ENCODE results near the gene KCNK17.
A peak's percentile ranks its signal among the peaks of the same experiment; 100 is the strongest.

The KCNK17 gene

DNA sequence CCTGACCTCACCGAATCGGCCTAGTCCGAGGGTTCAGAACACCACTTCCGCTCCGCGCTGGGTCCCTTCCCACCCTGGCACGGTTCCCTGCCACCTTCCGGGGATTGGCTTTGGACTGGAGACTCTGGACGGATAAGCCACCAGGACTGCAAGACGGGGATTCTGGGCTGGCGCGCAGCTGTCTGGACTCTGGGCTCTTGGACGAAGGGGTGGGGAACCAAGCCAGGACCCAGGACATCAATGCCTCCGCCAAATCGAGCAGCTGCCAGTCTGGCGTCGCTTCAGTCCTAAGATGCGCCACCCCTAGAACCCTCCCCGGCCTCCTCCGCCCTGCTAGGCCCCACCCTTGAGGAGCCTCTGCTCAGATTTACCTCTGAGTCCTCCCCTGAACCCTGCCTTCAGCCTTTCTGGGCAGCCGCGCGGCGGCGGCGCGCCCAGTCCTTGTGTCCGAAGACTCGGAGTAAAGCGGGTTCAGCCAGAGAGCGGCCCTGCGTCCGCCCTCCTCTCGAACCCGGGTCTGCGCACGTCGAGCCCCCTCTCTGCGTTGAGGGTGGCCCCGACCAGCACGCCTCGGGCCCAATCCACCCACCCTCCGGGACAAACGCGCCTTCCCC lies 1.2 kb downstream of the KCNK17 start:
- TF ChIP-seq, protein P1, sequence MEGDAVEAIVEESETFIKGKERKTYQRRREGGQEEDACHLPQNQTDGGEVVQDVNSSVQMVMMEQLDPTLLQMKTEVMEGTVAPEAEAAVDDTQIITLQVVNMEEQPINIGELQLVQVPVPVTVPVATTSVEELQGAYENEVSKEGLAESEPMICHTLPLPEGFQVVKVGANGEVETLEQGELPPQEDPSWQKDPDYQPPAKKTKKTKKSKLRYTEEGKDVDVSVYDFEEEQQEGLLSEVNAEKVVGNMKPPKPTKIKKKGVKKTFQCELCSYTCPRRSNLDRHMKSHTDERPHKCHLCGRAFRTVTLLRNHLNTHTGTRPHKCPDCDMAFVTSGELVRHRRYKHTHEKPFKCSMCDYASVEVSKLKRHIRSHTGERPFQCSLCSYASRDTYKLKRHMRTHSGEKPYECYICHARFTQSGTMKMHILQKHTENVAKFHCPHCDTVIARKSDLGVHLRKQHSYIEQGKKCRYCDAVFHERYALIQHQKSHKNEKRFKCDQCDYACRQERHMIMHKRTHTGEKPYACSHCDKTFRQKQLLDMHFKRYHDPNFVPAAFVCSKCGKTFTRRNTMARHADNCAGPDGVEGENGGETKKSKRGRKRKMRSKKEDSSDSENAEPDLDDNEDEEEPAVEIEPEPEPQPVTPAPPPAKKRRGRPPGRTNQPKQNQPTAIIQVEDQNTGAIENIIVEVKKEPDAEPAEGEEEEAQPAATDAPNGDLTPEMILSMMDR (conservative IDR thresholded peaks at IDR 0.05; ENCODE audit: low read length): no peak
- no peak overlapping the region for H3K4me3 ChIP-seq (ENCODE audit: low read length)
- no peak for DNase-seq (ENCODE audit: low read depth)

DNA sequence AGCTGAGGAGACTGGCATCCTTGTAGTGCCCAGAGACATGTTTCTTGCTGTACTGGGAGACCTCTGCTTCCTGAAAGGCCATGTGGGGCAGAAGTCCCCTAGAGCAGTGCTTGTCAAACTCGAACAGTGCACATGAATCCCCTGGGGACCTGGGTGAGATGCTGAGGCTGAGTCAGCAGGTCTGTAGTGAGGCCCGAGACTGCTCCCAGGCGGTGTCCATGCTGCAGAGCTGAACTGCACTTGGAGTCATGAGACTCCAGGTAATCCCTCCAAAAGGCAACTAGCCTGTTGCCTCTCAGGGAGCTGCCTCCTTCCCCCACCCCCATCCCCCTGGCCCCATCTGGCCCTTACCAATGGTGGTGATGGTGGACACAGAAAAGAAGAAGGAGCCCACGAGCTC lies 3.7 kb downstream of the KCNK17 start:
- TF ChIP-seq, protein P1 (conservative IDR thresholded peaks at IDR 0.05; ENCODE audit: low read length): no peak
- DNase-seq (ENCODE audit: low read depth): no peak
- H3K4me3 ChIP-seq (ENCODE audit: low read length): no peak overlapping the region

DNA sequence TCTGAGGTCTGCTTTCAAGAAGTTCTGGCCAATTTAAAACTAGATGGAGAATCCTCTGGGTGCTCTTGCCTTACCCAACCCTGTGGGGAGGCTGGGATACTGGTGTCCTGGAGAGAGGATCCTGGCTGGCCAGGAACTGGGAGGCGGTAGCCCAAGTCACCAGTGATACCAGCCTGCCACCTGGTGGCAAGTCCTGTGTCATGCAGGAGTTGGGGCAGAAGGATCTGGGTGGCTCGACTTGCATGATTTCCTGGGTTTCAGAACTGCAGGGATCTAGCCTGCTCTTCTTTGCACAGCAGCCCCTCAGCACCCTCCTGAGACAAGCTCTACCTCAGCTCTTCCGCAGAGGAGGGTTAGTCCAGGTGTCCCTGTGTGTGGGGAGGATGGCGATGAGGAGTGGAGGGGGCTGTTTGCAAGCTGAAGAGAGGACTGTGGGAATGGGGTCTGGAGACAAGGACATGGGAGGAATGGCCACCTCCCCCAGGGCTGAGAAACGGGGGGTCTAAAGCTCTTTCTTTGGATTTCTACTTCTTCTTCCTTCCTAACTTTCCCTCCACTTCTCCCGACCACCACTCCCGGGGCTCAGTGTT lies 4.2 kb downstream of the KCNK17 start:
- TF ChIP-seq, protein P1 (conservative IDR thresholded peaks at IDR 0.05; ENCODE audit: low read length): peak; percentile 94
- H3K4me3 ChIP-seq (ENCODE audit: low read length): no peak overlapping the region
- DNase-seq (ENCODE audit: low read depth): peak; percentile 66

DNA sequence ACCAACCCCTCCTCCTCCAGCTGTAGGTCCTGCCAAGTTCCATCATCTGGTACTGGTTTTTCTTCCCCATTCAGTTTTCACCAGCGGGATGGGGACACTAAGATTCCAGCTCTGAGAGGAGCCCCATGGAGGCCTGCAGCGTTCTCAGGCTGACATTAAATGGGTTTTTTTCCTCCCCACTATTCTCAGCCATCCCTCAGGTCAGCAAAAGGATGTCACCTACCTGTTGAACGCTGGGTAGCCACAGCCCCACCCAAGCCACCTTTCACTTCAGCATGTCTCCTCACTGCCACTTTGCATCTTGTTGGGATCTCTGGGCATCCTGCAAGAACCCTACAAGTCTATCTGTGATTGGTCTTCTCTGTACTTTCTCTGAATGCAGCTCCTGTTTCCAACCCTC lies 6.8 kb downstream of the KCNK17 start:
- H3K4me3 ChIP-seq (ENCODE audit: low read length): no peak overlapping the region
- TF ChIP-seq, protein P1 (conservative IDR thresholded peaks at IDR 0.05; ENCODE audit: low read length): no peak
- no peak for DNase-seq (ENCODE audit: low read depth)

DNA sequence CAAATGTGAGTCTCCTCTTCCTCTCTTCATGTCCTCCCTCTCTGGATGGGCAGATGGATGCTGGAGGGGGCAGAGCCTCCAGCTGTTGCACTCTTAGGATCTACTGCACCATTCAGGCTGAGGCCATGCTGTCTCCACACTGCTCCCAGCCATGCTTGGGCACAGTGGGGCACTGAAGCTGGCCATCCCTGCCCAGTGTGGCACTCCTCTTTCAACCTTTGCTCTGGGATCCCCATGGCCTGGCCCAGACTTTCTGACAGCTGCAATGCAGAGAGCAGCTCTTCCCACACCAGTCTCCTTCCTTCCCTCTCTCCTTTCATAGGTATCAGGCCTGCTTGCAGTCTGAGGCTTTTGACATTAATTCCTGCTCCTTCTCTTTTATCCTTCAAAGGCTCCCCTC lies 9.3 kb downstream of the KCNK17 start:
- TF ChIP-seq, protein P1 (conservative IDR thresholded peaks at IDR 0.05; ENCODE audit: low read length): no peak
- no peak overlapping the region for H3K4me3 ChIP-seq (ENCODE audit: low read length)
- no peak for DNase-seq (ENCODE audit: low read depth)

DNA sequence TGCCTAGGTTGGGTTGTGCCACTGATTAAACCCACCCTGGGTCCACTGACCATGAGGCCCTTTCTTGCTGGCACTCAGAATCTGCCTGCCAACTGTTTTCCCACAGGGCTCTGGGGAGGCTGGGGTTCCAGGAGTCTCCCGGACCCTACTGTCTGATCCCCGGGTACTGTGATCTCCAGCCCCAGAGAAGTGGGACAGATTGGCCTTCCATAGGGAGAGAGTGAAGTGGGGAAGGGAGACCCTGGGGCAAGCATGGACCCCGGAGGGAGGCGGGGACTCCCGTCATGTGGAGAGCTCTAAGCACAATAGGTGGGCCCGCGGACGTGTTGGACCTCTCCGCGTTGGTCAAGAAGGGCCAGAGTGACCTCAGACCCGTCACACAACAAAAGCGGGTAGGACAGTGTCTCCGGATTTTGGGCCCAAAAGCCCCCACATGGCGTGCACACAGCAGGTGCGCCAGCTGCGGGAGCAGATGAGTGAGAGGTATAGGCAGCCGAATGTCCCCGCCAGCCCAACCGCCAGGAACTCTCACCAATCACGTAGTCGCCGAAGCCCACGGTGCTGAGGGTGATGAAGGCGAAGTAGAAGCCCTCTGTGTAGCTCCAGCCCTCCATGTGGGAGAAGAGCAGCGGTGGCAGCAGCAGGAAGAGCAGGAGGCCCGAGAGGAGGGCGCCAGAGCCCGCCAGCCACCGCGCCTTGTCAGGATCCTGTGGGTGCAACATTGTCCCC lies 10.6 kb downstream of the KCNK17 start:
- H3K4me3 ChIP-seq (ENCODE audit: low read length): no peak overlapping the region
- TF ChIP-seq, protein P1 (conservative IDR thresholded peaks at IDR 0.05; ENCODE audit: low read length): no peak
- DNase-seq (ENCODE audit: low read depth): no peak

Measured in AG10803 (cell line).